Measurements from ENCODE around the gene SEMA4F.

DNA sequence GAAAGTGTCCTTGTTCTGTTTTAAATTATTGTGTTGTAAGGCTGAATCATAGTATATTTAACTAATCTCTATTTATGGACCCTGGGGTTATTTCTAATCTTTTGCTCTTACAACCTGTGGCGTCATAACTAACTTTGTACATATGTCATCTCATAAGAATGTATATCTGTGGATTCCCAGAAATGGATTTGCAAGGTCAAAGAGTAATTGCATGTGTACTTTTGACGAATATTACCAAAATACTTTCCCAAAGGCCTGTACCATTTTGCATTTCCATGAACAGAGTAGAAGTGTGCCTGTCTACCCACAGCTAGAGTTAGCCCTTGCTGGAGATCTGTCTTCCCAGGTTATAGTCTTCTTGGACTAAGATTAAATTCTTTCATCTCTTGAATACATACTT is 42.8 kb downstream of the SEMA4F start:
- TF ChIP-seq CTCF (IDR thresholded peaks at IDR 0.05; ENCODE audit: low read depth, low read length, poor library complexity, severe bottlenecking) (no peak), EZH2phosphoT487 (IDR thresholded peaks at IDR 0.05; ENCODE audit: borderline replicate concordance, low read length) (no peak)

All from DOHH2 (cell line).